Vagina (tissue), 2 donors: ENCODE data around the gene OTUB1. TPM values are rescaled to one million over a fixed set of nuclear protein-coding genes. Genes with fewer than 3 reads are reported as not detected.

Source experiments
- DNase-seq, 2 donors: peaks; one replicate each; pipeline ENCODE4 v3.0.0-alpha.2; 2017; ENCODE audit errors: extremely low spot score in 2 of 2
- H3K27ac ChIP-seq: fragments of 200-600 bp; sonication (generic); one replicate; pipeline ENCODE4 v1.5.1; 2019
- H3K27me3 ChIP-seq: fragments of 200-600 bp; sonication (generic); one replicate; pipeline ENCODE4 v1.5.1; 2019
- H3K36me3 ChIP-seq, 2 donors: fragments of 200-600 bp; sonication (generic); one replicate each; pipeline ENCODE4 v1.5.1; 2017 to 2019
- H3K4me1 ChIP-seq: fragments of 200-600 bp; sonication (generic); one replicate; pipeline ENCODE4 v1.5.1; 2019
- H3K4me3 ChIP-seq, 2 donors: fragments of 200-600 bp; sonication (generic); 1 replicate in 1 of 2; 2 replicates in 1 of 2; pipeline ENCODE4 v1.5.1; 2016 to 2019
- H3K9me3 ChIP-seq: fragments of 200-600 bp; sonication (generic); one replicate; pipeline ENCODE4 v1.5.1; 2019
- CTCF ChIP-seq, 3 experiments: fragments of 450-650 bp in 2 of 3; fragments of 200-600 bp in 1 of 3; sonication (generic) in 1 of 3; IDR thresholded peaks; one replicate each; pipeline ENCODE4 v1.5.1; 2017 to 2019; ENCODE audit warnings: antibody characterized with exemption in 3 of 3, mild to moderate bottlenecking in 2 of 3, moderate library complexity in 2 of 3
- POLR2A ChIP-seq, 2 donors: fragments of 450-650 bp; IDR thresholded peaks; one replicate each; pipeline ENCODE4 v1.6.1; 2017; ENCODE audit warnings: antibody characterized with exemption in 2 of 2, mild to moderate bottlenecking in 2 of 2, moderate library complexity in 2 of 2
- POLR2AphosphoS5 ChIP-seq, 2 donors: sonication (generic); formaldehyde crosslinking; IDR thresholded peaks; one replicate each; pipeline ENCODE4 v1.9.0; 2017; ENCODE audit warnings: antibody characterized with exemption in 2 of 2, mild to moderate bottlenecking in 2 of 2, low read depth in 1 of 2; ENCODE audit not compliant: insufficient read depth in 1 of 2
- intact Hi-C: fragments of 100-400 bp; cut with DNase I; formaldehyde crosslinking; loops from one replicate; pipeline ENCODE4 v1.15.1; 2023
- total RNA-seq: library from RNA; depleted of rRNA; stranded (reverse); fragments of >200 nt; gene quantifications from one replicate; pipeline ENCODE4 v1.2.3, GENCODE V29; 2016

Gene OTUB1
- total RNA-seq, 1 donor from 2014 or later: 85.0 TPM

GRCh38 chr11:64019106-64020037 lies 33.1 kb downstream of the OTUB1 start:
- intact Hi-C loops: loop anchor here (10.0 kb wide), 1 partner anchor 1825 kb away; no protein-coding TSS in a partner anchor
- no peaks in the 10 kb centered on the region for H3K36me3 ChIP-seq
- no peaks in the 10 kb centered on the region for H3K9me3 ChIP-seq
- peaks cover 20% of the 10 kb centered on the region for H3K4me1 ChIP-seq
- TF ChIP-seq POLR2AphosphoS5 (IDR thresholded peaks at IDR 0.05; ENCODE audit: insufficient read depth in 1 of 2, low read depth in 1 of 2) (no peak), CTCF (IDR thresholded peaks at IDR 0.05) (no peak), POLR2A (IDR thresholded peaks at IDR 0.05) (no peak)
- no peak for DNase-seq
- no peak overlapping the region for H3K27ac ChIP-seq
- no peak overlapping the region for H3K4me3 ChIP-seq
- no peaks in the 10 kb centered on the region for H3K27me3 ChIP-seq

- no peak for TF ChIP-seq CTCF (IDR thresholded peaks at IDR 0.05)
- no peak for TF ChIP-seq POLR2AphosphoS5 (IDR thresholded peaks at IDR 0.05; ENCODE audit: insufficient read depth in 1 of 2, low read depth in 1 of 2)
- no peak for TF ChIP-seq POLR2A (IDR thresholded peaks at IDR 0.05)
- DNase-seq: no peak
- Histone ChIP-seq H3K9me3 (no peaks in the 10 kb centered on the region), H3K27me3 (no peaks in the 10 kb centered on the region), H3K4me3 (no peak overlapping the region), H3K27ac (no peak overlapping the region), H3K36me3 (no peaks in the 10 kb centered on the region), H3K4me1 (peaks cover 20% of the 10 kb centered on the region)
- intact Hi-C loops: no loop called here
These were observed 34.9 kb downstream of the OTUB1 start for GRCh38 chr11:64020976-64021756.

GRCh38 chr11:64021757-64022093 lies 35.5 kb downstream of the OTUB1 start:
- Histone ChIP-seq H3K4me3 (no peak overlapping the region), H3K27ac (no peak overlapping the region), H3K36me3 (no peaks in the 10 kb centered on the region), H3K4me1 (peaks cover 20% of the 10 kb centered on the region), H3K9me3 (no peaks in the 10 kb centered on the region), H3K27me3 (no peaks in the 10 kb centered on the region)
- no peak for TF ChIP-seq CTCF (IDR thresholded peaks at IDR 0.05)
- TF ChIP-seq POLR2A (IDR thresholded peaks at IDR 0.05): no peak
- no peak for TF ChIP-seq POLR2AphosphoS5 (IDR thresholded peaks at IDR 0.05; ENCODE audit: insufficient read depth in 1 of 2, low read depth in 1 of 2)
- DNase-seq: no peak
- intact Hi-C loops: no loop called here

- intact Hi-C loops: no loop called here
- Histone ChIP-seq H3K27me3 (no peaks in the 10 kb centered on the region), H3K4me1 (peaks cover 20% of the 10 kb centered on the region), H3K36me3 (no peaks in the 10 kb centered on the region), H3K27ac (no peak overlapping the region), H3K9me3 (no peaks in the 10 kb centered on the region), H3K4me3 (no peak overlapping the region)
- TF ChIP-seq CTCF (IDR thresholded peaks at IDR 0.05) (no peak), POLR2A (IDR thresholded peaks at IDR 0.05) (no peak), POLR2AphosphoS5 (IDR thresholded peaks at IDR 0.05; ENCODE audit: insufficient read depth in 1 of 2, low read depth in 1 of 2) (no peak)
- no peak for DNase-seq
These were observed 36.0 kb downstream of the OTUB1 start for GRCh38 chr11:64022125-64022784.
